ENCODE measurements around the gene SCN2A. TPM values are rescaled to one million over a fixed set of nuclear protein-coding genes. Genes with fewer than 3 reads are reported as not detected.
"Not testable (repeated sequence)": the region's sequence is repeated elsewhere in the genome, so short reads cannot be mapped to it uniquely, and the experiment has no call there.

Gene SCN2A
- total RNA-seq, 1 donor from 2014 or later: 0.04 TPM

- Histone ChIP-seq H3K36me3 (ENCODE audit: control insufficient read depth, insufficient read depth, low read length) (no peaks in the 10 kb centered on the region), H3K27me3 (ENCODE audit: control insufficient read depth, insufficient read depth, low read length) (no peaks in the 10 kb centered on the region), H3K4me3 (ENCODE audit: low read depth, low read length) (no peak overlapping the region)
- TF ChIP-seq CTCF (IDR thresholded peaks at IDR 0.05; ENCODE audit: insufficient read depth, low read length, poor library complexity, severe bottlenecking): no peak
- no peak for DNase-seq (ENCODE audit: low read depth)
These were observed 12.2 kb downstream of the SCN2A start for GRCh38 chr2:165251366-165251765.

GRCh38 chr2:165253178-165253577 lies 14.0 kb downstream of the SCN2A start:
- Histone ChIP-seq H3K27me3 (ENCODE audit: control insufficient read depth, insufficient read depth, low read length) (no peaks in the 10 kb centered on the region), H3K36me3 (ENCODE audit: control insufficient read depth, insufficient read depth, low read length) (no peaks in the 10 kb centered on the region), H3K4me3 (ENCODE audit: low read depth, low read length) (no peak overlapping the region)
- no peak for DNase-seq (ENCODE audit: low read depth)
- no peak for TF ChIP-seq CTCF (IDR thresholded peaks at IDR 0.05; ENCODE audit: insufficient read depth, low read length, poor library complexity, severe bottlenecking)

- no peaks in the 10 kb centered on the region for H3K36me3 ChIP-seq (ENCODE audit: control insufficient read depth, insufficient read depth, low read length)
- DNase-seq (ENCODE audit: low read depth): no peak
- no peak for TF ChIP-seq CTCF (IDR thresholded peaks at IDR 0.05; ENCODE audit: insufficient read depth, low read length, poor library complexity, severe bottlenecking)
- no peaks in the 10 kb centered on the region for H3K27me3 ChIP-seq (ENCODE audit: control insufficient read depth, insufficient read depth, low read length)
- H3K4me3 ChIP-seq (ENCODE audit: low read depth, low read length): no peak overlapping the region
These were observed 17.4 kb downstream of the SCN2A start for GRCh38 chr2:165256618-165257017.

GRCh38 chr2:165260347-165260746 lies 21.1 kb downstream of the SCN2A start:
- not testable (repeated sequence) for H3K27me3 ChIP-seq (ENCODE audit: control insufficient read depth, insufficient read depth, low read length); H3K4me3 ChIP-seq (ENCODE audit: low read depth, low read length); H3K36me3 ChIP-seq (ENCODE audit: control insufficient read depth, insufficient read depth, low read length); DNase-seq (ENCODE audit: low read depth)

GRCh38 chr2:165268754-165269153 lies 29.5 kb downstream of the SCN2A start:
- no peak overlapping the region for H3K4me3 ChIP-seq (ENCODE audit: low read depth, low read length)
- no peak for TF ChIP-seq CTCF (IDR thresholded peaks at IDR 0.05; ENCODE audit: insufficient read depth, low read length, poor library complexity, severe bottlenecking)

GRCh38 chr2:165273176-165273575 lies 34.0 kb downstream of the SCN2A start:
- no peaks in the 10 kb centered on the region for H3K36me3 ChIP-seq (ENCODE audit: control insufficient read depth, insufficient read depth, low read length)
- no peak overlapping the region for H3K4me3 ChIP-seq (ENCODE audit: low read depth, low read length)
- DNase-seq (ENCODE audit: low read depth): no peak
- H3K27me3 ChIP-seq (ENCODE audit: control insufficient read depth, insufficient read depth, low read length): no peaks in the 10 kb centered on the region
- no peak for TF ChIP-seq CTCF (IDR thresholded peaks at IDR 0.05; ENCODE audit: insufficient read depth, low read length, poor library complexity, severe bottlenecking)

More at GRCh38 chr2:165268754-165269153, 29.5 kb downstream of the SCN2A start:
- no peak for DNase-seq (ENCODE audit: low read depth)
- H3K27me3 ChIP-seq (ENCODE audit: control insufficient read depth, insufficient read depth, low read length): no peaks in the 10 kb centered on the region
- no peaks in the 10 kb centered on the region for H3K36me3 ChIP-seq (ENCODE audit: control insufficient read depth, insufficient read depth, low read length)
